Measurements from ENCODE around the gene KCNJ11.

KCNJ11 gene

DNA sequence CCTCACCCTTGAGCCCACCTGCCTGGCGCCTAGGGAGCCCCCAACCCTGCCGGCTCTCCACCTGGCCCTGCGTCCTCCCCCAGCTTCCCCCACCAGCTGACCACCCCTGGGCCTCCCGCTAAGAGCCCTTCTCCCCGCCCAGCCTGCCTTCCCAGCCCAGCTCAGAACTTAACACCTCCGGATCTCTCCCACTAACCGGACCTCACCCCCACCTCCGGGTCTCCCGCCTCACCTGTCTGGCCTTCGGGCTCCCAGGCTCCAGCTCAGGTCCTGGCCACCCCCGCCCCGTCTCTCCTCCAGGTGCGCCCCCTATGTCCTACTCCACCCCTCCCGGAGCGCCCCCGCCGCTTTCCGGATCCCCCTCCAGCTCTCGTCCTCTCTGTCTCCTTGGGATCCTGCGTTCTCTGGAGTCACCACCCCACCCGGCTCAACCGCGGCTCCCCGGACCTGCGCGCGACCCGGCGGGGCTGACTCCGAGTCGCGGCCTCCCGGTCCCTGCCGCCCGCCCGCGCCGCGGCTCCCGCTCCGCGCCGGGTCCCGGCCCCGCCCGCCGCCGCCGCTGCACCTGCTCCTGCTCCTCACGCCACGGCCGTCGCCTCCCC lies at the start of gene KCNJ11:
KCNJ11 (minus strand) TSS at position 51 of the 602 bp plus-strand sequence. CDS start 568 bp downstream, outside the sequence.
- Histone ChIP-seq H3K79me2 (ENCODE audit: insufficient read depth, low read length) (no peaks in the 10 kb centered on the region), H3K9me3 (ENCODE audit: low read length) (no peaks in the 10 kb centered on the region), H3K9me2 (ENCODE audit: low read depth, low read length) (no peaks in the 10 kb centered on the region), H3K4me3 (ENCODE audit: low read depth, low read length, poor library complexity, severe bottlenecking) (peak within 1 kb of the TSS; percentile 70), H3K9ac (ENCODE audit: low read length) (peak within 1 kb of the TSS; percentile 71), H2AFZ (ENCODE audit: low read length) (no peak within 1 kb of the TSS), H3K27me3 (ENCODE audit: insufficient read depth, low read length) (no peaks in the 10 kb centered on the region), H3K27ac (ENCODE audit: low read depth, low read length, poor library complexity, severe bottlenecking) (peak within 1 kb of the TSS; percentile 76), H3K4me2 (ENCODE audit: low read length) (peak within 1 kb of the TSS; percentile 84), H3F3A (ENCODE audit: insufficient read depth, low read length) (no peaks in the 10 kb centered on the region), H3K4me1 (ENCODE audit: insufficient read depth, low read length, severe bottlenecking) (peaks cover 48% of the 10 kb centered on the region), H3K36me3 (ENCODE audit: insufficient read depth, low read length) (peaks cover 6% of the 10 kb centered on the region; the same call in 1 of the 2 replicates), H4K20me1 (ENCODE audit: insufficient read depth, low read length) (no peaks in the 10 kb centered on the region)
- TF ChIP-seq, protein P1, sequence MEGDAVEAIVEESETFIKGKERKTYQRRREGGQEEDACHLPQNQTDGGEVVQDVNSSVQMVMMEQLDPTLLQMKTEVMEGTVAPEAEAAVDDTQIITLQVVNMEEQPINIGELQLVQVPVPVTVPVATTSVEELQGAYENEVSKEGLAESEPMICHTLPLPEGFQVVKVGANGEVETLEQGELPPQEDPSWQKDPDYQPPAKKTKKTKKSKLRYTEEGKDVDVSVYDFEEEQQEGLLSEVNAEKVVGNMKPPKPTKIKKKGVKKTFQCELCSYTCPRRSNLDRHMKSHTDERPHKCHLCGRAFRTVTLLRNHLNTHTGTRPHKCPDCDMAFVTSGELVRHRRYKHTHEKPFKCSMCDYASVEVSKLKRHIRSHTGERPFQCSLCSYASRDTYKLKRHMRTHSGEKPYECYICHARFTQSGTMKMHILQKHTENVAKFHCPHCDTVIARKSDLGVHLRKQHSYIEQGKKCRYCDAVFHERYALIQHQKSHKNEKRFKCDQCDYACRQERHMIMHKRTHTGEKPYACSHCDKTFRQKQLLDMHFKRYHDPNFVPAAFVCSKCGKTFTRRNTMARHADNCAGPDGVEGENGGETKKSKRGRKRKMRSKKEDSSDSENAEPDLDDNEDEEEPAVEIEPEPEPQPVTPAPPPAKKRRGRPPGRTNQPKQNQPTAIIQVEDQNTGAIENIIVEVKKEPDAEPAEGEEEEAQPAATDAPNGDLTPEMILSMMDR (IDR thresholded peaks at IDR 0.05; ENCODE audit: low read length), result no peak; the same call in 1 of the 2 replicates
- no peak for TF ChIP-seq EZH2 (IDR thresholded peaks at IDR 0.05; ENCODE audit: borderline replicate concordance, low read length)

DNA sequence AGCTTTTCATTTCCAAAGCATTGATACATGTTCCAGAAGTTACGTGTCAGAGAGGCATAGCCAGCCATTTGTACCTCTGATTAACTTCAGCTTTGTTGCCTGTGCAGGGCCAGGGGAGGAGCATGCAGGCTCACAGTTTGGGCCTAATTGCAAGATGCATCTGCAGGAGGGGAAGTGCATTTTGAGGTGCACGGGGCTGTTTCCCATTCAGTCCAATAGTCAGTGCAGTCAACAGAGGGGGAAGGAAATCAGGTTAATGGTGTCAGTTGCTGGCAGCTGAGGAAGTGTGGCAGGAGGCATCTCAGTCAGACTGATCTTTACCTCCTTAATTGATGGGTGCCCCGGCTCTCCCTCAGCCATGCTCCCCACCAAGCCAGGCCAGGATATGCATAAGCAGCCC lies 48.9 kb upstream of the KCNJ11 start:
- no peaks in the 10 kb centered on the region for H3K36me3 ChIP-seq (ENCODE audit: insufficient read depth, low read length)
- no peak overlapping the region for H3K4me3 ChIP-seq (ENCODE audit: low read depth, low read length, poor library complexity, severe bottlenecking)
- H3K4me1 ChIP-seq (ENCODE audit: insufficient read depth, low read length, severe bottlenecking), result no peaks in the 10 kb centered on the region
- H4K20me1 ChIP-seq (ENCODE audit: insufficient read depth, low read length), result no peaks in the 10 kb centered on the region
- H2AFZ ChIP-seq (ENCODE audit: low read length), result no peak overlapping the region
- TF ChIP-seq, protein P1 (IDR thresholded peaks at IDR 0.05; ENCODE audit: low read length), result no peak
- no peak for TF ChIP-seq EZH2 (IDR thresholded peaks at IDR 0.05; ENCODE audit: borderline replicate concordance, low read length)
- no peaks in the 10 kb centered on the region for H3K9me2 ChIP-seq (ENCODE audit: low read depth, low read length)
- no peaks in the 10 kb centered on the region for H3K79me2 ChIP-seq (ENCODE audit: insufficient read depth, low read length)
- no peak overlapping the region for H3K9ac ChIP-seq (ENCODE audit: low read length)
- H3K4me2 ChIP-seq (ENCODE audit: low read length), result no peak overlapping the region
- H3K9me3 ChIP-seq (ENCODE audit: low read length), result peaks cover 3% of the 10 kb centered on the region; the same call in 1 of the 2 replicates
- no peaks in the 10 kb centered on the region for H3F3A ChIP-seq (ENCODE audit: insufficient read depth, low read length)
- H3K27ac ChIP-seq (ENCODE audit: low read depth, low read length, poor library complexity, severe bottlenecking), result no peak overlapping the region
- H3K27me3 ChIP-seq (ENCODE audit: insufficient read depth, low read length), result peaks cover 3% of the 10 kb centered on the region; the same call in 1 of the 2 replicates

DNA sequence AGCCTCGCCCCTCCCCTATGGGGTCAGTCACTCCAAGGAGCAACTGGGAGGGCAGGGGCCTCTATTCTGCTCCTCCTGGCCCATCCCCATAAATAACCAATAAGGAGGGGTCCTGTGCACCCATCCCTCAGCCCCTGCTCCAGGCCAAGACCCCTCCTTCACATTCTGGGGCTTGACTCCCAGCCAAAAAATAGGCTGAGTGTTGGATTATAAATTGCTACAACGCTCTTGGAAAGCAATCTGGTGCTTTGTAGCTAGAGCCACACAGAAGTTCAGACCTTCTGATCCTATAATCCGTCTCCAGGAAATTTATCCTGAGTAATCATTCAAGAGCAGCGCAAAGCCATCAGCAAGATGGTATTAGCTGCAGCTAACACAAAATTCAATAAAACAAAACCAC lies 45.6 kb upstream of the KCNJ11 start:
- H3K27me3 ChIP-seq (ENCODE audit: insufficient read depth, low read length), result 0 out of 2 replicates have a peak, but pooled peaks cover 3% of the 10 kb centered on the region
- no peaks in the 10 kb centered on the region for H4K20me1 ChIP-seq (ENCODE audit: insufficient read depth, low read length)
- H2AFZ ChIP-seq (ENCODE audit: low read length), result no peak overlapping the region
- no peak overlapping the region for H3K4me3 ChIP-seq (ENCODE audit: low read depth, low read length, poor library complexity, severe bottlenecking)
- H3K9me2 ChIP-seq (ENCODE audit: low read depth, low read length), result no peaks in the 10 kb centered on the region
- H3F3A ChIP-seq (ENCODE audit: insufficient read depth, low read length), result no peaks in the 10 kb centered on the region
- H3K27ac ChIP-seq (ENCODE audit: low read depth, low read length, poor library complexity, severe bottlenecking), result no peak overlapping the region
- no peaks in the 10 kb centered on the region for H3K79me2 ChIP-seq (ENCODE audit: insufficient read depth, low read length)
- no peak for TF ChIP-seq EZH2 (IDR thresholded peaks at IDR 0.05; ENCODE audit: borderline replicate concordance, low read length)
- TF ChIP-seq, protein P1 (IDR thresholded peaks at IDR 0.05; ENCODE audit: low read length), result no peak
- no peak overlapping the region for H3K9ac ChIP-seq (ENCODE audit: low read length)
- no peaks in the 10 kb centered on the region for H3K9me3 ChIP-seq (ENCODE audit: low read length)
- H3K36me3 ChIP-seq (ENCODE audit: insufficient read depth, low read length), result no peaks in the 10 kb centered on the region
- H3K4me2 ChIP-seq (ENCODE audit: low read length), result no peak overlapping the region
- no peaks in the 10 kb centered on the region for H3K4me1 ChIP-seq (ENCODE audit: insufficient read depth, low read length, severe bottlenecking)

Data from OCI-LY1 (cell line).